ENCODE measurements around the gene MRPS10. TPM values are rescaled to one million over a fixed set of nuclear protein-coding genes. Genes with fewer than 3 reads are reported as not detected.
"Not testable (repeated sequence)": the region's sequence is repeated elsewhere in the genome, so short reads cannot be mapped to it uniquely, and the experiment has no call there.

MRPS10 gene
- total RNA-seq, 4 donors from 2014 or later: 7.6 to 52.8 (median 22.2) TPM

GRCh38 chr6:42194056-42194455, 23.6 kb downstream of the MRPS10 start:
- intact Hi-C loops (cut with DNase I; ENCODE audit: low total_unique reads): no loop called here
- Histone ChIP-seq H3K4me3 (no peak overlapping the region), H3K27ac (no peak overlapping the region), H3K9me3 (no peaks in the 10 kb centered on the region), H3K36me3 (no peaks in the 10 kb centered on the region), H3K27me3 (no peaks in the 10 kb centered on the region), H3K4me1 (no peaks in the 10 kb centered on the region)
- no peak for DNase-seq
- TF ChIP-seq POLR2A (IDR thresholded peaks at IDR 0.05): no peak
- no peak for TF ChIP-seq CTCF (IDR thresholded peaks at IDR 0.05)

- intact Hi-C loops (cut with DNase I; ENCODE audit: low total_unique reads): no loop called here
- Histone ChIP-seq H3K4me3 (no peak overlapping the region), H3K27ac (no peak overlapping the region), H3K9me3 (no peaks in the 10 kb centered on the region), H3K36me3 (no peaks in the 10 kb centered on the region), H3K27me3 (no peaks in the 10 kb centered on the region), H3K4me1 (no peaks in the 10 kb centered on the region)
- DNase-seq: no peak
- no peak for TF ChIP-seq POLR2A (IDR thresholded peaks at IDR 0.05)
- no peak for TF ChIP-seq CTCF (IDR thresholded peaks at IDR 0.05)
These were observed 24.2 kb downstream of the MRPS10 start for GRCh38 chr6:42193491-42193894.

DNA sequence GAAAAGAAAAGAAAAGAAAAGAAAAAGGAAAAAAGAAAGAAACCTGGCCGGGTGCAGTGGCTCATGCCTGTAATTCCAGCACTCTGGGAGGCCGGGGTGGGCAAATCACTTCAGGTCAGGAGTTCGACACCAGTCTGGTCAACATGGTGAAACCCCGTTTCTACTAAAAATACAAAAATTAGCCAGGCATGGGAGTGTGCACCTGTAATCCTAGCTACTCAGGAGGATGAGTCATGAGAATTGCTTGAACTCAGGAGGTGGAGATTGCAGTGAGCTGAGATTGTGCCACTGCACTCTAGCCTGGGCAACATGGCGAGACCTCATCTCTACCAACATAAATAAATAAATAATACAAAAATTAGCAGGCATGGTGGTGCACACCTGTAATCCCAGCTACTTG, 25.3 kb downstream of the MRPS10 start:
- H3K27ac ChIP-seq; H3K36me3 ChIP-seq; intact Hi-C loops (cut with DNase I; ENCODE audit: low total_unique reads); H3K4me1 ChIP-seq; DNase-seq; H3K27me3 ChIP-seq; H3K9me3 ChIP-seq; H3K4me3 ChIP-seq: not testable (repeated sequence)

- TF ChIP-seq POLR2A (IDR thresholded peaks at IDR 0.05): no peak
- no peak for TF ChIP-seq CTCF (IDR thresholded peaks at IDR 0.05)
- H3K4me1 ChIP-seq: no peaks in the 10 kb centered on the region
- no peaks in the 10 kb centered on the region for H3K36me3 ChIP-seq
- no peak overlapping the region for H3K27ac ChIP-seq
- no peak for DNase-seq
- no peak overlapping the region for H3K4me3 ChIP-seq
- intact Hi-C loops (cut with DNase I; ENCODE audit: low total_unique reads): no loop called here
- no peaks in the 10 kb centered on the region for H3K9me3 ChIP-seq
- no peaks in the 10 kb centered on the region for H3K27me3 ChIP-seq
These were observed 27.0 kb downstream of the MRPS10 start for GRCh38 chr6:42190554-42191183.

- DNase-seq: no peak
- Histone ChIP-seq H3K4me1 (no peaks in the 10 kb centered on the region), H3K36me3 (no peaks in the 10 kb centered on the region), H3K27ac (no peak overlapping the region), H3K27me3 (no peaks in the 10 kb centered on the region), H3K4me3 (no peak overlapping the region), H3K9me3 (no peaks in the 10 kb centered on the region)
- TF ChIP-seq CTCF (IDR thresholded peaks at IDR 0.05): no peak
- TF ChIP-seq POLR2A (IDR thresholded peaks at IDR 0.05): no peak
- intact Hi-C loops (cut with DNase I; ENCODE audit: low total_unique reads): no loop called here
These were observed 29.3 kb downstream of the MRPS10 start for GRCh38 chr6:42188406-42188805.

DNA sequence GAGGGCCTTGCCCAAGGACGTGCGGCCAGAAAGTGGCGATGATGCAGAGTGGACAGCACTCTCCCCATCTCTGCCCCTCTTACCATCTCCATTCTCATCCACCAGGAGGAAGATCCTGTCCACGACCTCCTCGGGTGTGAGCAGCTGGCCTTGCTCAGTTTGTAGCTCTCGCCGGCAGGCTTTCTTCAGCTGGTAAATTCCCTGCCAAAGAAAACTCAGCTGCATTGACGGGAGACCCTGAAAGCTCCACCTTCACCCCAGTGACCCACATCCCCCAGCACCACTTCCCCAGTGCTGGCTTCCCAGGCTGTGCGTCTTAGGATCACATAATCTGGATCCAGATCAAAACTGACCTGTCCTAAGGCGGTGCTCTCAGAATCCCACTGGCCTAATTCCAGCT, 32.1 kb downstream of the MRPS10 start:
- TF ChIP-seq POLR2A (IDR thresholded peaks at IDR 0.05) (no peak), CTCF (IDR thresholded peaks at IDR 0.05) (no peak)
- intact Hi-C loops (cut with DNase I; ENCODE audit: low total_unique reads): no loop called here
- no peaks in the 10 kb centered on the region for H3K4me1 ChIP-seq

More for the DNA sequence above, 32.1 kb downstream of the MRPS10 start:
- no peak for DNase-seq
- H3K27me3 ChIP-seq: no peaks in the 10 kb centered on the region
- no peaks in the 10 kb centered on the region for H3K9me3 ChIP-seq
- H3K27ac ChIP-seq: no peak overlapping the region
- H3K4me3 ChIP-seq: no peak overlapping the region
- no peaks in the 10 kb centered on the region for H3K36me3 ChIP-seq

Data from uterus (tissue), 4 donors.